ENCODE measurements around the gene EPHA10. TPM values are rescaled to one million over a fixed set of nuclear protein-coding genes. Genes with fewer than 3 reads are reported as not detected.

The EPHA10 gene
- total RNA-seq, 3 donors from 2014 or later = 0.73 to 2.6 TPM; not detected in 1

GRCh38 chr1:37666241-37666867 is 98.6 kb downstream of the EPHA10 start:
- TF ChIP-seq POLR2AphosphoS5 (IDR thresholded peaks at IDR 0.05) = no peak
- TF ChIP-seq POLR2A (IDR thresholded peaks at IDR 0.05) = no peak
- TF ChIP-seq CTCF (IDR thresholded peaks at IDR 0.05) = no peak
- no peak for DNase-seq (ENCODE audit: low spot score in 2 of 2)
- no peaks in the 10 kb centered on the region for H3K36me3 ChIP-seq
- H3K27ac ChIP-seq = no peak overlapping the region
- H3K9me3 ChIP-seq = no peaks in the 10 kb centered on the region
- peaks cover 0 to 12% of the 10 kb centered on the region in 2 donors for H3K27me3 ChIP-seq
- no peaks in the 10 kb centered on the region for H3K4me1 ChIP-seq
- intact Hi-C loops (cut with DNase I; ENCODE audit: low total_unique reads) = no loop called here
- no peak overlapping the region for H3K4me3 ChIP-seq

Other genes with a start within 250 kb of the EPHA10 start
- 10 to 100 TPM; 11.4 to 22.7 (median 14.7) TPM for gene SNIP1, start 210.8 kb downstream of the EPHA10 start, total RNA-seq
- gene DNALI1, start 208.2 kb downstream of the EPHA10 start, total RNA-seq = 10 to 100 TPM in 2 of 3 donors, 1 to 10 TPM in 1; 4.6 to 29.4 (median 20.6) TPM
- 10 to 100 TPM; 36.8 to 71.8 (median 63.1) TPM for gene GNL2, start 169.2 kb downstream of the EPHA10 start, total RNA-seq
- gene RSPO1, start 130.2 kb downstream of the EPHA10 start, total RNA-seq = 10 to 100 TPM in 1 of 3 donors, 1 to 10 TPM in 2; 6.9 to 13.0 (median 8.9) TPM
- gene CDCA8, start 72.6 kb downstream of the EPHA10 start, total RNA-seq = 1 to 10 TPM in 2 of 3 donors, under 1 TPM in 1; 0.15 to 1.4 (median 1.3) TPM
- 1 to 10 TPM in 2 of 3 donors, under 1 TPM in 1; 0.64 to 3.7 (median 2.9) TPM for gene MANEAL, start 28.7 kb upstream of the EPHA10 start, total RNA-seq
- 10 to 100 TPM; 58.5 to 64.6 (median 58.9) TPM for gene C1orf122, start 42.7 kb upstream of the EPHA10 start, total RNA-seq
- gene YRDC, start 43.1 kb upstream of the EPHA10 start, total RNA-seq = 10 to 100 TPM; 11.6 to 19.3 (median 12.5) TPM
- 1 to 10 TPM; 4.9 to 5.3 (median 5.0) TPM for gene MTF1, start 94.5 kb upstream of the EPHA10 start, total RNA-seq
- 10 to 100 TPM; 21.3 to 34.1 (median 25.6) TPM for gene INPP5B, start 181.9 kb upstream of the EPHA10 start, total RNA-seq
- gene SF3A3, start 224.9 kb upstream of the EPHA10 start, total RNA-seq = 10 to 100 TPM; 51.8 to 61.8 (median 54.4) TPM
- gene FHL3, start 240.4 kb upstream of the EPHA10 start, total RNA-seq = 10 to 100 TPM; 11.8 to 22.6 (median 21.4) TPM
- 10 to 100 TPM; 22.6 to 29.2 (median 25.6) TPM for gene UTP11, start 247.6 kb upstream of the EPHA10 start, total RNA-seq